Fibroblast of upper back skin (primary cell): ENCODE measurements around the gene ANKS3.

Experiments used
- DNase-seq: peaks from one replicate; pipeline ENCODE4 v3.0.0-alpha.2; 2013

Gene ANKS3

DNA sequence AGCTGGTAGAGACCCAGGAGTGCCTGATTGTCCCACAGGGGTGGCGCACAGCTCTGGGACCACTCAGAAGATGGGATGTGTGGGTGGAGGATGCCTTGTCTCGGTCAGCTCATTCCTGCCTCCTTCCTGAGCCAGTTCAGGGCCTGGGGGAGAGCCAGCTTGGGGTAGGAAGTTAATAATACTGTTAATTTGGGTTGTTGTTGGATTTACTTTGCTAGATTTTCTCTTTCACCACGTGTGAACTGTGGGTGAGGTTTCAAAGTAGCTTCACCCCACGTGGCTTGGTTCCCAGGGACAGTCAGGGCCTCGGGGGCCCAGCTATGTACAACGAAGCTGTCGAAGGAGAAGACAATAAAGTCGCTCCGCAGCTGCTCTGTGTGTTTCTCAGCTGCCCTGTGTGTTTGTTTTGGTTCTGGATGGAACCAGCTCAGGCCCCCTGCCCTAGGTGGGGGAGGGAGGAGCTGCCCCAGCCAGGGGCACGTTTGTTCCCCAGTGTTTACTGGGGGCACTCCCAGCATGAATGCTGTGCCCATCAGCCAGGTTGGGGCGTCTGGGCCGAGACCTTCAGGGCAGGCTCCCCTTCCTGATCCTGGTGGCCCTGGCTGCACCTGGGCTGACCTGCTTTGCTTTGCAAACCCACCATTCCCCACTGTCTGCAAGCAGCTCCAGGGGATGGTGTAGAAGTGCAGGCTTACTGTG lies 38.4 kb downstream of the ANKS3 start:
- no peak for DNase-seq

- no peak for DNase-seq
Measured at GRCh38 chr16:4694642-4695451, 39.2 kb downstream of the ANKS3 start.

- peak; percentile 54 for DNase-seq
Measured at GRCh38 chr16:4693956-4694641, 40.0 kb downstream of the ANKS3 start.

DNA sequence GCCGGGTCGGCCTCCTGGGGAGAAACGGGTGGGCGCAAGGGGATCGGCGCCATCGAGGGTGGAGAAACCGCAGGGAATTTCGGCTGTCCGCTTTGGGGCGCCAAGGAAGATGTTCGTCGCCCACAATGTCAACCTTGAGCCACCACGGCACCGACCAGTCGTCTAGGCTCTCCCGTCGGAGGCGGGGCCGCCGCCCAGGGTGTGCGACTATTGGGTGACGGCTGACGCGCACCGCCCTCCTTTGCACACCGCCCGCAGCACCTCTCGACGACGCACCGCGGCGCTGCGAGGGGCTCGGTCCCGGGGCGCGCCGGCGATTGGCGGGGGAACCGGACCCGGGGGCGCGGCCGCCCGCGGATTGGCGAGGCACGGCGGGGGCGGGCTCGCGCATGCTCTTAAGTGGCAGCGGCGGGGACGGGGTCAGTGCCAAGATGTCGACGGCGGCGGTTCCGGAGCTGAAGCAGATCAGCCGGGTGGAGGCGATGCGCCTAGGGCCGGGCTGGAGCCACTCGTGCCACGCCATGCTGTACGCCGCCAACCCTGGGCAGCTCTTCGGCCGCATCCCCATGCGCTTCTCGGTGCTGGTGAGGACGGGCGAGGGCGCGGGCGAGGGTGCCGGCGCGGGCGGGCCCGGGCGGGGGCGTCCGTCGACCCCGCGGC lies 40.6 kb downstream of the ANKS3 start, which contains the start of gene NUDT16L1:
Gene NUDT16L1, plus strand, starts transcription at position 267 of the 660 bp plus-strand sequence. Its CDS starts 165 bp downstream, at position 432.
- peak; percentile 94 for DNase-seq

DNA sequence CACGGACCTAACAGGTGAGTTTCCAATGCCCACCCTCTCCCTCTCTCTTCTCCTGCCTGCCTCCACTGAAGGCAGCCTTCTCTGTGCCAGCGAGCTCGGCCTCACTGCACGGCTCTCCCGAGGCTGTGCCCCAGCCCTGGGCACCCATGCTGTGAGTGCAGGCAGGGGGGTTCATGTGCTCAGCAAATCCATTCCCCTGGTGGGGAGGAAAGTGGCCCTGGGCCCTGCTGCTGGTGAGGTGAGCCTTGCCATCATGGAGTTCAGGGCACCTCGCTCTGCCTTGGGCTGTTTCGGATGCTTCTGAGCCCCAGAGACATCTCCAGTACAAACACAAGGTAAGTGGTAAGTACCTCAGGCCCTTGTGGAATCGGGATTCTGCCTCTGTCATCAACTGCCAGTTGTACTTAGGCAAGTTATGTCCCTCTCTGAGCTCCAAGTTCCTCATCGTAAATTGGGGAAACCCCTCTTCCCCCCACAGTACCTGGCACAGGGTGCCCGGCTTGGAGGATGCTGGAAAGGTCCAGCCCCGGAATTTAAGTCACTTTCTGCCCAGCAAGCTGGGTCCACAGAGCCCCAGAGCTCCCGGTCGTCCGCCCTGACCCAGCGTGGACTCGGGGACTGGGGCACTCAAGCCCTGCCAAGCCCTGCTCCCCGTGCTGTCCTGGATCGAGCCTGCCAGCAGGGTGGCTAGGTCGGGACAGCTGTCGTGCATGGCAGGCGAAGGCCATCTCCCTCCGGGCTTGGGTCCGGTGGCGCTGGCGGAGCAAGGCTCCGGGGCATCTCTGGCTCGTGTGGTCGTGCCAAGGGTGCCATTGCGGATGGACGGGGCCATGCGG lies 41.4 kb downstream of the ANKS3 start:
- no peak for DNase-seq

DNA sequence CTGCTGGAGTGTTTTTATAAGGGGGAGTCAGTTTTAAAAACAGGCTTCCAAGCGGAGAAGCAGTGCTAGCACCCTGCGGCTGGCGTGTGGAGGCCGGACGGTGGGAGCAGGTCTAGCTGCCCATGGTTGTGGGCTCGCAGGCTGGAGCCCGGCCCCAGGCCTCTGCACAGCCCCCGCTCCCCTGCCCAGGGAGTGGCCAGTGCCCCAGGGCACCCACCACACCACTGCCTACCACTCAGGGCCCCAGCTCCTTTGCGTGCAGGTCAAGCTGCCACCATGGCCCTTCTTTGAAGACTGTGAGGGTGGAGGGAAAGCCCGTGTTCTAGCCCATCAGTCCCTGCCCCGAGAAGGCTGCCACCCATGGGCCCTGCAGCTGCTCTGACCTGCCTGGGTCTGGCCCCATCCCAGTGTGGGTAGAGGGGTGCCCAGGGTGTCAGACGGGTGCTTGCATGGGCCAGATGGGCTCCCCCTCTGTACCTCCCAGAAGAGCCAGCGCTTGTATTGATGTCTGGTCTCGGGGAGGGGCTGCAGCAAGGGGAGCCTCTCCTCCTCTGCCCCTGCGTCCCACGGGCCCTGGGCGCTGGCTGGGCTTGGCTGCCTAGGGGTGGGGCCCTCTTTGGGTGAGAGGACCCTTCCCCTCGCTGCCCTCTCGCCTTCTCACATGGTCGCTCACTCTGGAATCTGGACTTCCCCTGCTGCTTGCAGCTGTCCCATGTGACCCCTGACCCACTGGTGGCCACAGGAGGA lies 42.2 kb downstream of the ANKS3 start:
- no peak for DNase-seq

GRCh38 chr16:4690946-4691665 lies 43.0 kb downstream of the ANKS3 start:
- DNase-seq: no peak

- DNase-seq: no peak
Measured at GRCh38 chr16:4689864-4690704, 44.0 kb downstream of the ANKS3 start.

DNA sequence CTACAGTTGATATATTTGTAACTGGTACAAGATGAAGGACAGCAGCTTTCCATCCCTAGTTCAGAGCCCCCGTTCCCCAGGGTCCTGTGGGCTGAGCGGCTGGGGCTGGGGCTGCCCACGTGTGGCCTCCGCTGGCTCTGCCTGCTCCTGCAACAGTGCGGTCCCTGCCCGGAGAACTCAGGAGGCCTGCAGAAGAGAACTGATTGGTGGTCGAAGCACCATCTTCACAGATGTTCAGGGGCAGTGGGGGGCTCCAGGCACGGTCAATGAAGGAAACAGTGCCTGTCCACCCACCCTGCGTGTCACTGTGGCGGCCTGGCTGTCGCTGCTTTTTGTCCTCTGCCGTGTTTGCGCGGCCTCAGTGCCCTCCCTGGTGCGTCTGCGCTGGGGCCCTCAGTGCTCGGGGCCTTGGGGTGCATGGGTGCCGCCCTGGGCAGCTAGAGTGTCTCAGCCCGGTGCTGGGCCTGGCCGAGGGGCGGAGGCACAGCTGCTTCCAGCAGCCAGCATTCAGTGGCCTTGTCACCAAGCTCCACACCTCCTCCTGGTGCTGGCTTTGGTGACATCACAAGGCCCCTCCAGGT lies 44.9 kb downstream of the ANKS3 start:
- DNase-seq: no peak

DNA sequence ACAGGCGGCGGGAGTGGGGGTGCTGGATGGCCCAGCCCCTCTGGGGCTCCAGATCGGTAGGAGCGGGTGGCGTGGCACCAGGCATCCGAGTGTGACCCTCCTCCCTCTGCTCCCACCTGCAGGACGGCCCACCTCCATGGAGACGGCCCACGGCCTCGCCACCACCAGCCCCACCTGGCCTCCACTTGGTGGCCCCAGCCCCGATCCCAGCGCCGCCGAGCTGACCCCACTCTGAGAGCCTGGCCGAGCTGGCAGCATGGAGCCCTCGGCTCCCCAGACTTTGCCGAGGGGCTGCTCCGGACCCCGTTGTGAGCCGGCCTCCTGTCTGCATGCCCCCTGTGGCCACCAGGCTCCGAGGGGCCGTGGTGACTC lies 45.4 kb downstream of the ANKS3 start:
- no peak for DNase-seq

DNA sequence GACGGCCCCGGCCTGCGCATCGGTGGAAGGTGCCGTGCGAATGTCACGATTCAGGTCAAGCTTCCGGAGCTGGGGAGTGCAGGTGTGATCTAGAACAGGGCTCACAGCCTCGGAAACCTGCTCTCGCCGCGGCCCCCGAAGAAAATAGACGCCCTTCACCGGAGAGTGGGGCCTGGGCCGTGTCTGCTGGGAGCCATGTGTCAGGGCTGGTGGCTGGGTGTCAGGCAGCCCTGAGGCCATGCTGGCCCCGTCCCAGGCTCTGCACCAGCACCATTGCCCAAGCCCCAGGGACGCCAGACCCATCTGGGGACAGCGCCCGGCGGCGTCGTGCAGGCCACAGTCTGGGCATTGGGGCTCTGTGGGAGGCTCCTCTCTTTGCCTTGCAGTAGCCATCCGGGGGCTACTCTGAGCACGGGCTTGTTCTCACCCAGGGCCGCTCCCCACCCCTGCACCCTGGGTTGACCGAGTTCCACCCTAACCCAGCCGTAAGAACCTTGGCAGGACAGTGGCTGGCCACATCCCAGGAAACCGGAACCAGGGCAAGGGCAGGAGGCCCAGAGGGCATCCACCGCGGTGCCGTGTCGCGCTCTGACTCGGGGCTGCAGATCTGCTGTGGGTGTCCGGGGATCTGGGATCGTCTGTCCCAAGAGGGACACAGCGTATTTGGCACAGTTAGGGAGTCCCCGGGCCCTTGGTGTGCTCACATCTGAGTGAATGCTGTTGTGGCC lies 46.0 kb downstream of the ANKS3 start:
- DNase-seq: no peak

- no peak for DNase-seq
Measured at GRCh38 chr16:4687416-4687815, 46.7 kb downstream of the ANKS3 start.

DNA sequence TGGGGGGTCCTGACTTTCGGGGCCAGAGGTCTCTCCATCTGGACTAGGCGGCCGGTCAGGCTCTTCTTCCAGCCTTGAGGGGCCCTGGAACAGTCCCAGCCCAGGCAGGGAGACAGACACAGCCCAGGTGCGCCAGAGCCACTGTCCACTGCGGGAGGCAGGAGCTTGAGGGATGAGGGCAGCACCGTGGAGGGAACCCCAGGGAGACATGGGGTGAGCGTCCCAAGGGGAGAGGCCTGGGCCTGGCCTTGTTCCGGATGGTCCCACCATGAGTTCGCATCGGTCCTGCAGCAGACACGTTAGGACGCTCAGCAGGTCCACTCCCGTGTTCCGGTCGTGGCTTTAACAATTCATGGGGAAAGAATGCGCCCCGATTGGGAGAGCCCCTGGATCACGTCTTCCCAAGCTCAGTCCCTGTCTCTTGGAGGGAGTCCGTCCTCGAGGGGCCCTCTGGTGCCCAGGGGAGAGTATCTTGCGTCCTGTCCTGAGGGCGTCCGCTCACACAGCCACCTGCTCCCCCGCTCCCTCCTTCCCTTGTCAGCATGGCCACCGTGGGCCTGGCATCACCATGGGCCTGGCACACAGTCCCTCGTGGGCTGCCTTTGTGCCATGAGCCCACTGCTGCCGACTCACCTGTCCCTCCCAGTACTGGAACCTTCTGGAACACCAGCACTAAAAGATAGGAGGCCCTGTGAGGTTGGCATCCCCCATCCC lies 47.4 kb downstream of the ANKS3 start:
- DNase-seq: no peak

- DNase-seq: no peak
Measured at GRCh38 chr16:4685776-4686496, 48.1 kb downstream of the ANKS3 start.

DNA sequence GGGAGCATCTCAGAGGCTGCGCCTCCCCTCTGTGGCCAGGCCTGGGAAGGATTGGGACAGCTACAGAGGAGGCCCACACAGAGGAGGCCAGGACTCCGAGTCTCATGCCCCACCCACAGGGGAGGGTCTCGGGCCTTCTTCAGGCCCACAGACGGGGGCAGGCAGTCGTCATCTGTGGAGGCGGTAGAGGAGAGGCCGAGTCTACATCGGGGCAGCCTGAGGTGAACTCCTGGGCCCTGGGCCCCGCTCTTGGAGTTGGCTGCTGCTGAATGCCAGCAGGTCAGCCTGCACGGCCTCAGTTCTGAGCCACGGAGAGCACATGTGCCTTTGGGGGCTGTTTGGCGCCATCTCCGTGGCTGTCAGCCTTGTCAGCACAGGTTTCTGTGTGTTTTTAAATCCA lies 48.8 kb downstream of the ANKS3 start:
- DNase-seq: no peak

DNA sequence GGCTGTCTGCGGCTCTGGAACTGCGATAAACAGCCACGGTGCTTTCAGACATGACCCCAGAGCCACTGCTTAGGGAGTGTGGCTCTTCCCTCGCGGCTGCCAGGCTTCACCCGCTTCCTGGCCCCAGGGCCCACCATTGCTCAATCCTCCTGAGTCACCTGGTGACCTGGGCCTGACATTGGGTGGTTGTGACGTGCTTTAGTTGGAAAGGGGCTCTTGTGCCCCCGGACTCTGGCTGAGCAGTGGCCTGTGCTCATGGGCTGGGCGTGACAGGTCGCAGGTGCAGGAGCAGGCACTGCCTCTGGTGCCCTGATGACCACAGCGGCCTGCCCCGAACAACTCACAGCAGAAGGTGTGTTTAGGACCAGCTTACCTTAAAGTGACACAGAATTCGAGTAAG lies 49.3 kb downstream of the ANKS3 start:
- DNase-seq: no peak

DNA sequence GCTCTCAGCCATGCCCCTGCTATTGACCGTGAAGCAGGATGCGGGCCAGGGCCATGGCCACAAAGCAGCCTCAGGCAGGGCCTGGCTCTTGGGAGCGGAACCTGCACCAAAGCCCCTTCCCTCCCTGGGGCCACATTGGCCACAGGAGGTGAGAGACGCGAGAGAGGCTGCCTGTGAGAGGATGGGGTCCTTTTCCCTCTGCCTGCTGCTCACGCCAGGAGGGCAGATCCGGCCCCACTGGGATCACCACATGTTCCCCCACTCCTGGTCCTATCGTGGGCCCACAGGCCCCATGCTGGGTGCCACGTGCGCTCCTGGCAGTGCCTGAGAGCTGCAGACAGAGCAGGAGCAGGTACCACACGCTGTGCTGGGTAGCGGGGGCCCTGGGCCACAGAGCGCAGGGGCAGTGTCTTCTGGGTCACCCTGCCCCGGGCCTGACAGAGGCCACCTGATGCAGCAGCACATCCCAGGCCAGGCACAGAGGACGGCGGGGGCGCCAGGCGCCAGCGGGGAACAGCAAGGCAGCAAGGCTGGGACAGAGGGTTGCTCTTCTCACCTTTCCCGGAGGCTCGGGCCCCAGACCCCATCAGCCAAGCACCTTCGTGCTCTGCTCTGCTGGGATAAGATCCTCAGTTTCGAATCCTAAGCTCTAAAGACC lies 49.9 kb downstream of the ANKS3 start:
- DNase-seq: no peak
